C4-2B (cell line): ENCODE data around the gene PRSS53.

ENCODE experiments used
- ZFX ChIP-seq: fragments of 450-650 bp; IDR thresholded peaks from 2 replicates; pipeline ENCODE4 v1.6.1; 2017
- TF ChIP-seq, protein P1 (sequence below): fragments of 450-650 bp; conservative IDR thresholded peaks from 2 replicates; pipeline ENCODE4 v1.5.1; 2017; ENCODE audit warnings: mild to moderate bottlenecking

DNA sequence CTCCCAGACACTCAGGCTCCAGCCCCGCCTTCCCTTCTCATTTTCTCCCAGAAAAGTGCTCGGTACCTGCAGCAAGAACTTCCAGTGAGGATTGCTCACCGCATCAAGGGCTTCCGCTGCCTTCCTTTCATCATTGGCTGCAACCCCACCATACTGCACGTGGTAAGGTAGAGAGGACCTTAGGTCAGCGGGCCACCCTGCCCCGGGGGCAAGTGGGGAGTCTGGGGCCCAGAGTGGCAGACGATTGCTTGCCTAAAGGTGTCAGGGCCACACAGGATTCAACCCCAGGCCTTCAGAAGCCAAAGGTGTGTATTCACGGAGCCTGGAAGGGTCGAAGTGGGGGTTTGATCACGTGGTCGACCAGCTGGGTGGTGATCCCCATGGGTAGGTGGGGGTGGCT, 20.9 kb upstream of the PRSS53 start:
- TF ChIP-seq, protein P1, sequence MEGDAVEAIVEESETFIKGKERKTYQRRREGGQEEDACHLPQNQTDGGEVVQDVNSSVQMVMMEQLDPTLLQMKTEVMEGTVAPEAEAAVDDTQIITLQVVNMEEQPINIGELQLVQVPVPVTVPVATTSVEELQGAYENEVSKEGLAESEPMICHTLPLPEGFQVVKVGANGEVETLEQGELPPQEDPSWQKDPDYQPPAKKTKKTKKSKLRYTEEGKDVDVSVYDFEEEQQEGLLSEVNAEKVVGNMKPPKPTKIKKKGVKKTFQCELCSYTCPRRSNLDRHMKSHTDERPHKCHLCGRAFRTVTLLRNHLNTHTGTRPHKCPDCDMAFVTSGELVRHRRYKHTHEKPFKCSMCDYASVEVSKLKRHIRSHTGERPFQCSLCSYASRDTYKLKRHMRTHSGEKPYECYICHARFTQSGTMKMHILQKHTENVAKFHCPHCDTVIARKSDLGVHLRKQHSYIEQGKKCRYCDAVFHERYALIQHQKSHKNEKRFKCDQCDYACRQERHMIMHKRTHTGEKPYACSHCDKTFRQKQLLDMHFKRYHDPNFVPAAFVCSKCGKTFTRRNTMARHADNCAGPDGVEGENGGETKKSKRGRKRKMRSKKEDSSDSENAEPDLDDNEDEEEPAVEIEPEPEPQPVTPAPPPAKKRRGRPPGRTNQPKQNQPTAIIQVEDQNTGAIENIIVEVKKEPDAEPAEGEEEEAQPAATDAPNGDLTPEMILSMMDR = no peak
- TF ChIP-seq ZFX = no peak
